BE2C (cell line): ENCODE measurements around the gene LMOD3.

Source experiments
- DNase-seq: peaks from one replicate; pipeline ENCODE4 v3.0.0-alpha.2; 2020
- H3K27me3 ChIP-seq: fragments of 250-450 bp; sonication (Bioruptor Pico); 2 replicates; pipeline ENCODE4 v1.5.1; 2020; ENCODE audit warnings: mild to moderate bottlenecking
- H3K36me3 ChIP-seq: fragments of 250-450 bp; sonication (Bioruptor Pico); 2 replicates; pipeline ENCODE4 v1.5.1; 2020; ENCODE audit warnings: mild to moderate bottlenecking
- H3K4me1 ChIP-seq: fragments of 250-450 bp; sonication (Bioruptor Pico); 2 replicates; pipeline ENCODE4 v1.5.1; 2020
- H3K4me3 ChIP-seq: 2 replicates; pipeline ENCODE4 v1.5.1; 2011; ENCODE audit warnings: low read depth, low read length
- H3K9me3 ChIP-seq: fragments of 250-450 bp; sonication (Bioruptor Pico); 2 replicates; pipeline ENCODE4 v1.5.1; 2020
- TF ChIP-seq, protein P1 (sequence below): IDR thresholded peaks from 2 replicates; pipeline ENCODE4 v1.5.1; 2012; ENCODE audit warnings: mild to moderate bottlenecking, low read depth, low read length

LMOD3 gene

DNA sequence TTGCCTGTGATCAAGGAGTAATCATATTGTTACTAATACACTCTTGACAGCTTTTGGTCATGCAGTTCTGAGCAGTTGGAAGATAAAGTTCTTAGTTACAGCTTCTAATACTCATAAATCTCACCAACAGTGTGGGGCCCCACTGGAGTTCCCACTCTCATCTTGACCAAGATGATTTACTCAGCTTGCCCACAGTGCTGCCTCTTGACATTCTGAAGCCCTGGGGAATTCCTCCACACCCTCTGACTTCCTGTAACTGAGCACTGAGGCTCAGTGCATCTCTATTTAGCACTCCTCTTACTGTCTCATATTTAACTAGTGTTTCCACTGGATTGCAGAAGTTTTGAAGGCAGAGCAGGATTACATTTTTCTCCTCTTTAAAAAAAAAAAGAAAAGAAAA lies 39.6 kb downstream of the LMOD3 start:
- H3K36me3 ChIP-seq, result no peaks in the 10 kb centered on the region
- H3K27me3 ChIP-seq, result no peaks in the 10 kb centered on the region
- H3K4me1 ChIP-seq, result no peaks in the 10 kb centered on the region; the same call in 1 of the 2 replicates
- TF ChIP-seq, protein P1, sequence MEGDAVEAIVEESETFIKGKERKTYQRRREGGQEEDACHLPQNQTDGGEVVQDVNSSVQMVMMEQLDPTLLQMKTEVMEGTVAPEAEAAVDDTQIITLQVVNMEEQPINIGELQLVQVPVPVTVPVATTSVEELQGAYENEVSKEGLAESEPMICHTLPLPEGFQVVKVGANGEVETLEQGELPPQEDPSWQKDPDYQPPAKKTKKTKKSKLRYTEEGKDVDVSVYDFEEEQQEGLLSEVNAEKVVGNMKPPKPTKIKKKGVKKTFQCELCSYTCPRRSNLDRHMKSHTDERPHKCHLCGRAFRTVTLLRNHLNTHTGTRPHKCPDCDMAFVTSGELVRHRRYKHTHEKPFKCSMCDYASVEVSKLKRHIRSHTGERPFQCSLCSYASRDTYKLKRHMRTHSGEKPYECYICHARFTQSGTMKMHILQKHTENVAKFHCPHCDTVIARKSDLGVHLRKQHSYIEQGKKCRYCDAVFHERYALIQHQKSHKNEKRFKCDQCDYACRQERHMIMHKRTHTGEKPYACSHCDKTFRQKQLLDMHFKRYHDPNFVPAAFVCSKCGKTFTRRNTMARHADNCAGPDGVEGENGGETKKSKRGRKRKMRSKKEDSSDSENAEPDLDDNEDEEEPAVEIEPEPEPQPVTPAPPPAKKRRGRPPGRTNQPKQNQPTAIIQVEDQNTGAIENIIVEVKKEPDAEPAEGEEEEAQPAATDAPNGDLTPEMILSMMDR, result no peak
- H3K9me3 ChIP-seq, result no peaks in the 10 kb centered on the region
- H3K4me3 ChIP-seq, result no peak overlapping the region
- DNase-seq, result no peak

DNA sequence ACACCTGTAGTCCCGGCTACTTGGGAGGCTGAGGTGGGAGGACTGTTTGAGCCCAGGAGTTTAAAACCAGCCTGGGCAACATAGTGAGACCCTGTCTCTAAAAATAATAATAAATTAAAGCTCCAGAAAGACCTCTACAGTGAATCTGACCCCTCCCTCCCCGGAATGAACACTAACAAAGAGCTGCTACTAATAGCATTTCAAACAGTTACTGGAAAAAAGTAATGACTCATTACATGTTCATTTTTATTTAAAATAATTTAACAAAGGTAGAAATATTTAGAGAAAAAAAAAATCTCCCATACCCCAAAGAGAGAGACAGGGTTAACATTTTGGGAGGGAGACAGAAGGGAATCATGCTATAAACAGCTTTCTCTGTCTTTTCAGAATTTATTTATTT lies 40.0 kb downstream of the LMOD3 start:
- TF ChIP-seq, protein P1, result no peak
- DNase-seq, result no peak
- H3K9me3 ChIP-seq, result no peaks in the 10 kb centered on the region
- no peaks in the 10 kb centered on the region for H3K27me3 ChIP-seq
- H3K36me3 ChIP-seq, result no peaks in the 10 kb centered on the region
- H3K4me3 ChIP-seq, result no peak overlapping the region
- no peaks in the 10 kb centered on the region; the same call in 1 of the 2 replicates for H3K4me1 ChIP-seq

DNA sequence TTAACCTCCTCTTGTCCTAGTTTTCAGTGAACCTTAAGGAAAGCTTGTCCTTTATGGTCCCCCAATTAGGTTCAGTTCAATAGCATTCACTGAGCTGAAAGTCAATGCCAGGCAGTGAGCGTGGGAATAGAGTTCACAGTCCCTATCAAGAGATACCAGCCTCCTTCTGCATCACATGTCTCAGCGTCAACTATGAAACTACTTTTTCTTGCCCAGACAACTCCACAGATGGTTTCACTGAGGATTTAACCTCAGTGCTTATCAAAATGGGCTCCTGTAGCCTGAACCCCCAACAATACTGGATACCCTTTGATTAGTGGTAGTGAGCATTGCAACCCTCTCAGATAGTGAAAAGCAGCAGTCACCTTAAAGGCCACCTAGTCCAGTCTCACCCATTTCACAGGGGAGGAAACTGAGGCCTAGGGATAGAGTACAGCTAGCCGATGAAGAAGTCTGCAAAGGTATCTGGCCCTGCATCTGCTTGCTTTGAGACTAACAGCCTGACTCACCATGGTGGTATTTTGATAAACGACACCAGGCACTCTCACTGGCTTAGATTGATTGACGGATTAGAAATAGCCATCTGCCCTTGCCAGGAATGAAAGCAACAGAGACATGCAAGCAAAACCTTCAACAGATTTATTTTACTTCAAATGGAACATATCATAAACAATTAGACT lies 40.7 kb downstream of the LMOD3 start:
- H3K4me1 ChIP-seq, result no peaks in the 10 kb centered on the region; the same call in 1 of the 2 replicates
- TF ChIP-seq, protein P1, result no peak
- H3K9me3 ChIP-seq, result no peaks in the 10 kb centered on the region
- peak; percentile 49 for DNase-seq
- no peaks in the 10 kb centered on the region for H3K27me3 ChIP-seq
- no peak overlapping the region for H3K4me3 ChIP-seq
- H3K36me3 ChIP-seq, result no peaks in the 10 kb centered on the region

DNA sequence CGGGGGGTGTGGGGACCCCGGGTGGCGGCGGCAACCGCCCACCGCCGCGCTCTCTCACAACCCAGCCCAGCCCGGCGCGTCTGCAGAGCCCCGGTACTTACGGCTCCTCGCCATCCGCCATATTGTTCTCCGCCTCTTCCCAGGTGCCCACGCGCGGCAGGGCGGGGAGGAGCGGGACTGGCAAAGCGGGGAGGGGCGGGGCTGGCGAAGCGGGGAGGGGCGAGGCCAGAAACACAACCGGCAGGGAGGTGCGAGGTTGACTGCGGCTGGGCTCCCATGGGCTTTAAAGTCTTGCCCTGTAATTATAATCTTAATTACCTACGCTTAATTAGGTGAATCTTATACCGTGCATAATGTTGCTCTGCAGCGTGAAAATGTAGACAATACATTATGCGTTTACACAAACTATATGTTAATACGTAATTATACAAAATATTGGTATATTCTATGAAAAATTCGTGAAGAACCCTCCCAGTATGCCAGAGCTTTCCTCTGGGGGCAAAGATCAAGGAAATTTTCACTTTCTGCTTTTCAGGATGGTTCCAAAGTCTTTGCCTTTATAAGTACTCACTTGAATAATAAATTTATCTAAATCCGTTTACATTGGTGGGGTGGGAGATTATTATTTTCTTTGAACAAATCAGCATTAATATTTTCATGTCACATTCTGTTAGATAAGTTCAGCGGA lies 42.0 kb downstream of the LMOD3 start, which contains the start of gene UBA3:
UBA3 (minus strand) TSS at position 133 of the 688 bp plus-strand sequence; CDS start at position 121, 12 bp downstream.
- Histone ChIP-seq H3K27me3 (no peaks in the 10 kb centered on the region), H3K4me3 (peak within 1 kb of the TSS; percentile 81), H3K9me3 (no peaks in the 10 kb centered on the region), H3K36me3 (no peaks in the 10 kb centered on the region; the same call in 1 of the 2 replicates), H3K4me1 (no peaks in the 10 kb centered on the region; the same call in 1 of the 2 replicates)
- TF ChIP-seq, protein P1, result no peak
- DNase-seq, result peak; percentile 95

DNA sequence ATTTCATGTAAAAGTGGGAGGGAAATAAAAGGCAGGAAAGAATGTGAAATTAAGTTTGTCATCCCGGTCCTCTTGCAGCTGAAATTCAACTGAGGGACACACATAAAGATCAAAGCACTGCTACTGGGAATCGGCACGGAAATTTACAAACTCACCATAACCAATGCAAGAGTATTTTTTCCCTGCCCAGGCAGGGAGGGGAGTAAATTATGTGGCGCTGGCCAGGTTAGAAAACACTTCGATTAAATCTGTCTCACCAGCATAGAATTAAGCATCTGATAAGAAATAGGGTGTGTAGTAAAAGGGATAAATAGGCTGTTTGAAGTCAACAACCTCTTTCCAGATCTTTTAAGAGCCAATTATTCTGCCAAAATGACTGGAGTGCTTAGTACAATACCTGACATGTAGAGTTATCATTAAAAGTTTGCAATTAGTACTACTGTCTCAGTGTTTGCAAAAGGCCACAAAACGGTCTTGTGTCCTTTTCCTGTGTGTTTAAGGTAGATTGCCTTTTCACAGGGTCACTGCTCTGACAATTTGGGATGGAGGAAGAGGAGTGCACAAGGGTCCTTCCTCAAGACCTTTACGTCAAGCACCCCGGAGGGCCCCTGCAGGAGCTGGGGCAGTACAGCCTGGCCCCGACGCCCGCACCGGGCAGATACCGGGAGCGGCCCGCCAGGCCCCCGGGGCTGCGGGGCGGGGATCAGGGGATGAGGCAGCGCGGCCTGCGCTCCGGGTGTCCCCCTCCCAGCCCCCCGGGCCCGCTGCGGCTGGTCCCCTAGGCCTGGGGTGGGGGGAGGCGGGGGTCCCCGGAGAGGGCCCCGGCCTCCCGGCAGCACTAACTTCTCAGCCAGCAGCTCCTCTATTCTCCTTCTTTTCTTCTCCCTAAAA lies 42.9 kb downstream of the LMOD3 start:
- TF ChIP-seq, protein P1, result no peak
- H3K9me3 ChIP-seq, result no peaks in the 10 kb centered on the region
- no peaks in the 10 kb centered on the region; the same call in 1 of the 2 replicates for H3K4me1 ChIP-seq
- peak overlapping the region; percentile 81 for H3K4me3 ChIP-seq
- H3K27me3 ChIP-seq, result no peaks in the 10 kb centered on the region
- DNase-seq, result peak; percentile 33
- H3K36me3 ChIP-seq, result no peaks in the 10 kb centered on the region; the same call in 1 of the 2 replicates
